C4-2B (cell line): Measurements from ENCODE around the gene EML6.

Source experiments
- CTCF ChIP-seq: fragments of 450-650 bp; conservative IDR thresholded peaks from 2 replicates; pipeline ENCODE4 v1.5.1; 2017; ENCODE audit warnings: mild to moderate bottlenecking
- ZFX ChIP-seq: fragments of 450-650 bp; IDR thresholded peaks from 2 replicates; pipeline ENCODE4 v1.6.1; 2017

DNA sequence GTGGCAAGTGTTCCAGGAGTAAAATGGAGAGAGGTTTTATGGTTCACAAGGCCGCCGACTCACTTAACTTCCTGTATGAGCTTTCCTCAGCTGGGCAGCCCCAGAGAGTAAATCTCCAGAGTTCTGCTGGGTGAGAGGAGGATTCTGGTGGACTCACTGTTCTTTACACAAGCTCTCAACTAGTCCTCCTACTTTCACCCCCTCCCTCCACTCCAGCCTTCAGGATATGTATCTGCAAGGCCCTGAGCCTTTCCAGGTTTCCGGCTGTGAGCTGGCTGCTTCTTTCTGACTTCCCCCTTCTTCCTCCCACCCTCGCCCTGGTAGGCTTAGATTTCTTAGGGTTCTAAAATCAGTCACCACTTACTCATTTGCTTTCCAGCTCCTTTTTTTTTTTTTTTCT lies 34.0 kb downstream of the EML6 start:
- TF ChIP-seq CTCF: no peak
- TF ChIP-seq ZFX: no peak
